ENCODE measurements around the gene NRCAM. TPM values are rescaled to one million over a fixed set of nuclear protein-coding genes. Genes with fewer than 3 reads are reported as not detected.

The NRCAM gene
- total RNA-seq (2022; extraction: Qiagen RNA extraction) = 73.8 to 103 TPM (median 89.1 TPM) in 5 replicates

DNA sequence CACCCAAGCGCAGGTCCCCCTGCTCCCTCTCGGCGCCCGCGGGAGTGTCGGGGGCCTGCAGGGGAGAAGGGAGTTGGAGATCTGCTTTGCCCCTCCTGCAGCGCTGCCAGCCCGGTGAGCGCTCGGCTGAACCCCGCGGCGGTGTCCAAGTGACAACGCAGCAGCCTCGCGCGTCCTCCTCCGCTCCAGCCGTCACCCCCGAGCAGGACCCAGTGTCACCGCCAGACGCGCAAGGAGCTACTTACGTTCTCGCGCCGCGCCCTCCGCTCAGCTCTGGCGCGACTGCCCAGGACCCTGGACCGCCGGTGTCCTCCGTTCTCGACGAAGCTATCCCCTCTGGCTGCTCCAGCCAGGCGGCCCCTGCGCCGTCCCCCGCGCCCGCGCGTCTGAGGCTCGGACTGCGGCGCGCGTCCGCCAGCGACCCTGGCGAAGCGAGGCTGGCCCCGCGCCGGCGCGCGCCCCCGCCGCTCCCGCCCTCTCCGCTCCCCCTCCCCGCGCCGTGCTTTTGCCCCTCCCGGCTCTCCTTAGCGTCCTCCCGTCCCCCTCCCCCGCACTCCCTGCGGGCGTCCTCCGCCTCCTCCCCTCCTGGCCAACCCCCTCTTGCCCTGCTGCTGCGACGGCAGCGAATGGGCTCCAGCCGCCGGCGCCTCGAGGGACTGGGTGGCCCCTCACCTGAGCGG lies at the start of gene NRCAM:
NRCAM (minus strand) TSS at position 439 of the 680 bp plus-strand sequence. CDS start 216,372 bp downstream, outside the sequence.

DNA sequence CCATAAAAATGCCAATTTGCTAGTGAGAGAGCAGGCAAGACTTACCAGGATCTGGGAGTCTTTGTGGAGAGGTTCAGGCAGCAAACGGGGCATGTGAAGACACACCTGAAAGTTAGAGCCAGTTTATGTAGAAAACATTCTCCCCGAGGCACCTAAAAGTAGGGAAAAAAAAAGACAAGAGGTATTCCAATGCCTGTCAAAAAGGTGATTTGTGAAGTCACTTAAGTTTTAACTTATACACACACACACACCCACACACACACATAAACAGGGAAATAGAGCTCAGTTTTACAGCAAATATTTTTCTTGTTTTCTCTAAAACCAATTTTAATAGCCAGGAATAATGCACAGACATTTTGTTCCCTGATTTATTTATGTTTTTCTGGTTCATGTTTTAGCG lies 326.0 kb downstream of the NRCAM start, which contains the start of gene LAMB4:
LAMB4 (minus strand) TSS at position 101 of the 400 bp plus-strand sequence. CDS start 7,197 bp downstream, outside the sequence.

Other genes with a start within 250 kb of the NRCAM start
- 11.6 to 17.7 TPM (median 14.2 TPM) in 5 replicates for gene PNPLA8, start 69.7 kb upstream of the NRCAM start, total RNA-seq (2022; extraction: Qiagen RNA extraction)
- gene THAP5, start 113.3 kb upstream of the NRCAM start, total RNA-seq (2022; extraction: Qiagen RNA extraction) = 12.5 to 21.6 TPM (median 14.9 TPM) in 5 replicates
- 9.3 to 11.7 TPM (median 10.9 TPM) in 5 replicates for gene DNAJB9, start 113.4 kb upstream of the NRCAM start, total RNA-seq (2022; extraction: Qiagen RNA extraction)